Trophoblast cell (in vitro differentiated cells and primary cell): ENCODE data around the gene ENTPD1.

ENCODE experiments used
- DNase-seq, 2 donors: peaks; one replicate each; pipeline ENCODE4 v3.0.0-alpha.2; 2016
- H2AFZ ChIP-seq: 2 replicates; pipeline ENCODE4 v1.6.1; 2013; ENCODE audit warnings: low read length, moderate library complexity, mild to moderate bottlenecking; ENCODE audit not compliant: insufficient read depth, poor library complexity
- H2AK5ac ChIP-seq: 2 replicates; pipeline ENCODE4 v1.6.1; 2013; ENCODE audit warnings: mild to moderate bottlenecking, low read length
- H2BK120ac ChIP-seq: 2 replicates; pipeline ENCODE4 v1.6.1; 2013; ENCODE audit warnings: low read length, mild to moderate bottlenecking, moderate library complexity; ENCODE audit not compliant: insufficient read depth, poor library complexity
- H2BK12ac ChIP-seq: 2 replicates; pipeline ENCODE4 v1.6.1; 2013; ENCODE audit warnings: mild to moderate bottlenecking, low read length, moderate library complexity
- H2BK5ac ChIP-seq: 2 replicates; pipeline ENCODE4 v1.6.1; 2013; ENCODE audit warnings: low read length, low read depth, moderate library complexity, mild to moderate bottlenecking; ENCODE audit not compliant: poor library complexity
- H3K14ac ChIP-seq: 2 replicates; pipeline ENCODE4 v1.6.1; 2013; ENCODE audit warnings: mild to moderate bottlenecking, low read length
- H3K18ac ChIP-seq: 2 replicates; pipeline ENCODE4 v1.6.1; 2013; ENCODE audit warnings: mild to moderate bottlenecking, low read length
- H3K23ac ChIP-seq: 2 replicates; pipeline ENCODE4 v1.6.1; 2013; ENCODE audit warnings: low read length
- H3K27ac ChIP-seq: 2 replicates; pipeline ENCODE4 v1.5.1; 2013; ENCODE audit warnings: low read depth, mild to moderate bottlenecking, inconsistent platforms, low read length, moderate library complexity
- H3K27me3 ChIP-seq: 2 replicates; pipeline ENCODE4 v1.6.1; 2013; ENCODE audit warnings: inconsistent platforms, mild to moderate bottlenecking, low read length, moderate library complexity; ENCODE audit not compliant: insufficient read depth
- H3K36me3 ChIP-seq, 2 experiments: 1 replicate in 1 of 2; 2 replicates in 1 of 2; pipeline ENCODE4 v1.6.1; 2013; ENCODE audit warnings: low read length in 2 of 2, mild to moderate bottlenecking in 2 of 2, moderate library complexity in 1 of 2; ENCODE audit not compliant: insufficient read depth in 2 of 2, control insufficient read depth in 1 of 2
- H3K4ac ChIP-seq: 2 replicates; pipeline ENCODE4 v1.6.1; 2013; ENCODE audit warnings: low read depth, mild to moderate bottlenecking, low read length, moderate library complexity
- H3K4me1 ChIP-seq, 2 experiments: 1 replicate in 1 of 2; 2 replicates in 1 of 2; pipeline ENCODE4 v1.6.1; 2013; ENCODE audit warnings: low read length in 2 of 2, mild to moderate bottlenecking in 2 of 2, moderate library complexity in 1 of 2; ENCODE audit not compliant: insufficient read depth in 2 of 2, control insufficient read depth in 1 of 2
- H3K4me2 ChIP-seq: 2 replicates; pipeline ENCODE4 v1.6.1; 2013; ENCODE audit warnings: inconsistent platforms, mild to moderate bottlenecking, low read length, moderate library complexity
- H3K4me3 ChIP-seq: 2 replicates; pipeline ENCODE4 v1.5.1; 2013; ENCODE audit warnings: mild to moderate bottlenecking, low read depth, low read length, inconsistent platforms
- H3K79me1 ChIP-seq: one replicate; pipeline ENCODE4 v1.6.1; 2013; ENCODE audit warnings: low read length
- H3K79me2 ChIP-seq: 2 replicates; pipeline ENCODE4 v1.6.1; 2013; ENCODE audit warnings: low read length, mild to moderate bottlenecking; ENCODE audit not compliant: control insufficient read depth, insufficient read depth, poor library complexity
- H3K9ac ChIP-seq: 2 replicates; pipeline ENCODE4 v1.6.1; 2013; ENCODE audit warnings: mild to moderate bottlenecking, low read length
- H3K9me3 ChIP-seq: 2 replicates; pipeline ENCODE4 v1.6.1; 2013; ENCODE audit warnings: low read depth, mild to moderate bottlenecking, control low read depth, inconsistent platforms, low read length; ENCODE audit not compliant: insufficient read depth
- H4K12ac ChIP-seq: 2 replicates; pipeline ENCODE4 v1.6.1; 2013; ENCODE audit warnings: low read depth, mild to moderate bottlenecking, low read length, moderate library complexity
- H4K8ac ChIP-seq: 2 replicates; pipeline ENCODE4 v1.6.1; 2013; ENCODE audit warnings: low read depth, mild to moderate bottlenecking, low read length, moderate library complexity
- H4K91ac ChIP-seq: one replicate; pipeline ENCODE4 v1.6.1; 2013; ENCODE audit warnings: low read depth, mild to moderate bottlenecking, low read length, moderate library complexity
- WGBS: extraction: QIAGEN DNeasy Blood & Tissue Kit; methylation state at CpG from one replicate; pipeline ENCODE4 v1.1.7; 2013; ENCODE audit warnings: missing lambda C conversion rate; ENCODE audit not compliant: insufficient read length, insufficient coverage; ENCODE audit errors: extremely low coverage; 5-methylcytosine and 5-hydroxymethylcytosine counted together

ENTPD1 gene

DNA sequence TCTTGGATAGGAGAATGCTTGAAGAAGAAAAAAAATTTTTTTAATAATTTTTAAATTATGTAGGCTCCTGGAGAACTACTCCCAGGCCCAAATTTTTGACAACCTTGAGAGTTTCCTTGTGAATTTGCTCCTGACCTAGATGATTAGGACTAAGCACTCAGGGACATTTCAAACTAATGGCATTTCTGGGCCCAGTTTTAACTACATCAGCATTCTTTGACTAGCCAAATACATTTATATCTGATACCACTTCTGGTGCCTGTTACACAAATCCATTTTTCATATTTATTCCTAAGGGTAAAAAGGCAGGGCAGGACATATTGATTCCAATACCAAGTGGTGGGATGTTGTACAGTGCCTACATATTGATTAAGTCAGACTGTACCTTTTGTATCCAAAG lies 91.0 kb downstream of the ENTPD1 start:
- H3K4me1 ChIP-seq = no peaks in the 10 kb centered on the region
- no peak overlapping the region for H3K4ac ChIP-seq
- H3K27ac ChIP-seq = no peak overlapping the region
- no peak overlapping the region for H2AFZ ChIP-seq
- no peak overlapping the region for H3K14ac ChIP-seq
- H3K23ac ChIP-seq = no peak overlapping the region
- H4K8ac ChIP-seq = no peak overlapping the region
- no peak overlapping the region for H3K4me3 ChIP-seq
- no peaks in the 10 kb centered on the region for H3K27me3 ChIP-seq
- H3K36me3 ChIP-seq = no peaks in the 10 kb centered on the region
- H2BK12ac ChIP-seq = no peak overlapping the region
- H4K12ac ChIP-seq = no peak overlapping the region
- no peak overlapping the region for H3K18ac ChIP-seq
- H4K91ac ChIP-seq = no peak overlapping the region
- H2BK120ac ChIP-seq = no peak overlapping the region
- H3K79me2 ChIP-seq = no peaks in the 10 kb centered on the region
- DNase-seq = no peak
- H3K9me3 ChIP-seq = no peaks in the 10 kb centered on the region
- no peak overlapping the region for H3K4me2 ChIP-seq
- no peak overlapping the region for H3K9ac ChIP-seq
- no peak overlapping the region for H2AK5ac ChIP-seq
- no peak overlapping the region for H2BK5ac ChIP-seq
- H3K79me1 ChIP-seq = no peaks in the 10 kb centered on the region

DNA sequence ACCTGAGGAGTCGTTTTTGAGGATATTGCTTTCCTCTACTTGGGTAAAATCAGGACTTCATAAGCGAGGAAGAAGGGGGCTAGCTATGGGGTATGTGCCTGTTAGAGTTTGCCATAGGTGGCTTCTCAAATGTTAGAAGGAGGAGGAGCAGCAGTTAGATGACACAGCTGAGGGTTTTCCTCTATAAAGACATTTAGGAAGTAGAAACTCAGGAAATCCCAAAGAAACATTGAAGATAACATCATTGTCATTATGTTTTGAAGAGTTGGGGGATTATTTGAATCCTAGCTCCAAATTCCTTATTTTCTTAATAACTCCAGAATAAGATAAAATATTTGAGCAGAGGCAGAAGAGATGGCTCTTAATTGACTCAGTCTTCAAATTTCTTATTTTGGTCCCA lies 92.9 kb downstream of the ENTPD1 start:
- no peak overlapping the region for H2BK12ac ChIP-seq
- no peak overlapping the region for H3K9ac ChIP-seq
- no peak overlapping the region for H3K4me2 ChIP-seq
- no peak overlapping the region for H4K91ac ChIP-seq
- H3K79me2 ChIP-seq = no peaks in the 10 kb centered on the region
- H3K4me1 ChIP-seq = no peaks in the 10 kb centered on the region
- no peaks in the 10 kb centered on the region for H3K36me3 ChIP-seq
- no peaks in the 10 kb centered on the region for H3K79me1 ChIP-seq
- H3K23ac ChIP-seq = no peak overlapping the region
- H3K27ac ChIP-seq = no peak overlapping the region
- H3K4ac ChIP-seq = no peak overlapping the region
- H3K14ac ChIP-seq = no peak overlapping the region
- no peak overlapping the region for H4K12ac ChIP-seq
- no peak overlapping the region for H2BK120ac ChIP-seq
- H3K27me3 ChIP-seq = no peaks in the 10 kb centered on the region
- H3K9me3 ChIP-seq = no peaks in the 10 kb centered on the region
- WGBS = no CpG with 5 or more reads among the region's 2 CpGs
- DNase-seq = no peak
- no peak overlapping the region for H2BK5ac ChIP-seq
- no peak overlapping the region for H2AFZ ChIP-seq
- H3K4me3 ChIP-seq = no peak overlapping the region
- H3K18ac ChIP-seq = no peak overlapping the region
- no peak overlapping the region for H2AK5ac ChIP-seq
- H4K8ac ChIP-seq = no peak overlapping the region

DNA sequence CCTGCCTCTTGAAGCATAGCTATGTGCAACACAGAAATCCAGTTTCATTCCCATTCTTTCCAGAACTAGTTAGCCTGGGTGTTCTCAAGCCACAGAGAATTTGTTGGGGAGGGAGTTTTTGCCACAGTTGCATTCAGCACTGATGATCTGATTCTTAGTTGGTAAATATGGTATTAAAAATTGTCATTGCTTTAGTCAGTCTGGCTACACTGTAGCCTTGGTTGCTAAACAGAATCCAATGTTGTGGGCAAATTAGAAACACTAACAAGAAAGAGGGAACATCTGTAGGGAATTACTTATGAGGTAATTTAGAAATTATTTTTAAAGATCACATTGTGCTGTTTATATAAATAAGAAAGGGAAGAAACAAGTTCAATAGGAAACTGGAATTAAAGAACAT lies 94.8 kb downstream of the ENTPD1 start:
- no peak overlapping the region for H3K9ac ChIP-seq
- no peak overlapping the region for H2AFZ ChIP-seq
- H3K27ac ChIP-seq = no peak overlapping the region
- no peaks in the 10 kb centered on the region for H3K79me2 ChIP-seq
- no peak overlapping the region for H3K18ac ChIP-seq
- H3K4me3 ChIP-seq = no peak overlapping the region
- H3K79me1 ChIP-seq = no peaks in the 10 kb centered on the region
- H3K36me3 ChIP-seq = no peaks in the 10 kb centered on the region
- no peaks in the 10 kb centered on the region for H3K27me3 ChIP-seq
- H4K8ac ChIP-seq = no peak overlapping the region
- no peak overlapping the region for H3K4me2 ChIP-seq
- no peak overlapping the region for H2BK12ac ChIP-seq
- no peak overlapping the region for H4K12ac ChIP-seq
- H3K9me3 ChIP-seq = no peaks in the 10 kb centered on the region
- H2BK5ac ChIP-seq = no peak overlapping the region
- no peaks in the 10 kb centered on the region for H3K4me1 ChIP-seq
- no peak for DNase-seq
- H3K14ac ChIP-seq = no peak overlapping the region
- H3K23ac ChIP-seq = no peak overlapping the region
- no peak overlapping the region for H2AK5ac ChIP-seq
- no peak overlapping the region for H2BK120ac ChIP-seq
- no peak overlapping the region for H4K91ac ChIP-seq
- H3K4ac ChIP-seq = no peak overlapping the region

DNA sequence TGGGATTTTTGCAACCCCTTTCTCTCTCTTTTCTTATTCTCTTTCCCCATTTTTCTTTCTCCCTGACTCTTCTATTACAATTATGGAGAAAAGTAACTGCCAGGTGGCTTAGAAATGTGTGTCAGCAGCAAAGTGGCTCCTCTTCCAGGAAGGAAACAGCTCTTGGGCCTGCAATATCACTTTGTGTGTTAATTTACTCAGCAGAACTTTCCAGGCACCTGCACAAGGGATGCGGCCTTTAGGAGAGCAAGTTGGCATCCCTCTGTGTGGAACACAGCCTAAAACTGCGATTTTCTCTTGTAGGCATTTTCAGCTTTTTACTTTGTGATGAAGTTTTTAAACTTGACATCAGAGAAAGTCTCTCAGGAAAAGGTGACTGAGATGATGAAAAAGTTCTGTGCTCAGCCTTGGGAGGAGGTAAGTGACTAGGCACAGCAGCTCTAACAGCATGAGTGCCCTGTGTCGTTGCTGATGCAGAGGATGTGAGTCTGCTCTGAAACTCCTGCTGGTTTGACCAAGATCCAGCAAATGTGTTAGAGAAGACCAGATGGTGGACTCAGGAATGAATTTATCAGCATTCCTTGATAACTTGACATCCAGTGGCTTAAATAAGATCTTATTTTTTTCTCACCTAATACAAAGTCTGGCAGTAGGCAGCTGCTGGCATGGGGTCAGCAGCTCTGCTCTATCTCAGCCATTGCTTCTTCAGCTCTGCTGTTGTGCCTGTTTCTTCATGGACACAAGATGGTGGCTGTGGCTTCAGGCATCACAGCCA lies 104.4 kb downstream of the ENTPD1 start:
- H3K9me3 ChIP-seq = no peaks in the 10 kb centered on the region
- no peak overlapping the region for H3K14ac ChIP-seq
- H3K4me3 ChIP-seq = no peak overlapping the region
- H4K8ac ChIP-seq = no peak overlapping the region
- no peak overlapping the region for H2BK5ac ChIP-seq
- H3K9ac ChIP-seq = no peak overlapping the region
- H3K4ac ChIP-seq = no peak overlapping the region
- H2AFZ ChIP-seq = no peak overlapping the region
- H3K36me3 ChIP-seq = no peaks in the 10 kb centered on the region
- no peak overlapping the region for H3K27ac ChIP-seq
- no peak overlapping the region for H3K23ac ChIP-seq
- H3K79me2 ChIP-seq = no peaks in the 10 kb centered on the region
- H3K79me1 ChIP-seq = no peaks in the 10 kb centered on the region
- H2AK5ac ChIP-seq = no peak overlapping the region
- whole genome bisulfite sequencing = no CpG with 5 or more reads among the region's 3 CpGs
- no peak overlapping the region for H3K18ac ChIP-seq
- no peak overlapping the region for H2BK120ac ChIP-seq
- no peak overlapping the region for H4K91ac ChIP-seq
- H3K4me1 ChIP-seq = no peaks in the 10 kb centered on the region
- H3K4me2 ChIP-seq = no peak overlapping the region
- H2BK12ac ChIP-seq = no peak overlapping the region
- H4K12ac ChIP-seq = no peak overlapping the region
- DNase-seq = no peak
- no peaks in the 10 kb centered on the region for H3K27me3 ChIP-seq
